ENCODE results near the gene ETAA1. TPM values are rescaled to one million over a fixed set of nuclear protein-coding genes. Genes with fewer than 3 reads are reported as not detected.

ETAA1 gene
- total RNA-seq, 1 donor from 2014 or later: 15.9 TPM

GRCh38 chr2:67436221-67436620 lies 39.1 kb downstream of the ETAA1 start:
- no peak for FAIRE-seq
- DNase-seq (ENCODE audit: low spot score in 2 of 2): no peak

- FAIRE-seq (no peak), DNase-seq (ENCODE audit: low spot score in 2 of 2) (no peak)
Observed at GRCh38 chr2:67437114-67437513, 40.0 kb downstream of the ETAA1 start.

- FAIRE-seq: no peak
Observed at GRCh38 chr2:67438337-67438736, 41.2 kb downstream of the ETAA1 start.

GRCh38 chr2:67445652-67446268 lies 48.6 kb downstream of the ETAA1 start:
- FAIRE-seq (no peak), DNase-seq (ENCODE audit: low spot score in 2 of 2) (no peak)

More at GRCh38 chr2:67438337-67438736, 41.2 kb downstream of the ETAA1 start:
- DNase-seq (ENCODE audit: low spot score in 2 of 2): no peak

GRCh38 chr2:67446491-67446911 lies 49.4 kb downstream of the ETAA1 start:
- no peak for DNase-seq (ENCODE audit: low spot score in 2 of 2)
- no peak for FAIRE-seq

- no peak for FAIRE-seq
- no peak for DNase-seq (ENCODE audit: low spot score in 2 of 2)
Observed at GRCh38 chr2:67448648-67449047, 51.5 kb downstream of the ETAA1 start.

- FAIRE-seq: no peak
- DNase-seq (ENCODE audit: low spot score in 2 of 2): no peak
Observed at GRCh38 chr2:67451086-67451832, 54.1 kb downstream of the ETAA1 start.

GRCh38 chr2:67453310-67453709 lies 56.2 kb downstream of the ETAA1 start:
- DNase-seq (ENCODE audit: low spot score in 2 of 2) (no peak), FAIRE-seq (no peak)

GRCh38 chr2:67455219-67456142 lies 58.3 kb downstream of the ETAA1 start:
- no peak for DNase-seq (ENCODE audit: low spot score in 2 of 2)
- FAIRE-seq: no peak

- DNase-seq (ENCODE audit: low spot score in 2 of 2) (no peak), FAIRE-seq (no peak)
Observed at GRCh38 chr2:67456428-67456827, 59.3 kb downstream of the ETAA1 start.

- DNase-seq (ENCODE audit: low spot score in 2 of 2) (no peak), FAIRE-seq (no peak)
Observed at GRCh38 chr2:67457699-67458098, 60.6 kb downstream of the ETAA1 start.

- FAIRE-seq (no peak), DNase-seq (ENCODE audit: low spot score in 2 of 2) (no peak)
Observed at GRCh38 chr2:67459761-67460160, 62.6 kb downstream of the ETAA1 start.

All from frontal cortex (tissue), 4 donors.